GM12892 (cell line): ENCODE data around the gene MEI1.

ENCODE experiments used
- POLR2A ChIP-seq: IDR thresholded peaks from 2 replicates; pipeline ENCODE4 v1.6.1; 2011; ENCODE audit warnings: low read depth, low read length, control low read depth
- POLR2AphosphoS5 ChIP-seq: IDR thresholded peaks from 2 replicates; pipeline ENCODE4 v1.6.1; 2011; ENCODE audit warnings: low read depth, low read length, control low read depth
- TAF1 ChIP-seq: IDR thresholded peaks from 2 replicates; pipeline ENCODE4 v1.6.1; 2011; ENCODE audit warnings: low read depth, mild to moderate bottlenecking, control low read depth, low read length, borderline replicate concordance

DNA sequence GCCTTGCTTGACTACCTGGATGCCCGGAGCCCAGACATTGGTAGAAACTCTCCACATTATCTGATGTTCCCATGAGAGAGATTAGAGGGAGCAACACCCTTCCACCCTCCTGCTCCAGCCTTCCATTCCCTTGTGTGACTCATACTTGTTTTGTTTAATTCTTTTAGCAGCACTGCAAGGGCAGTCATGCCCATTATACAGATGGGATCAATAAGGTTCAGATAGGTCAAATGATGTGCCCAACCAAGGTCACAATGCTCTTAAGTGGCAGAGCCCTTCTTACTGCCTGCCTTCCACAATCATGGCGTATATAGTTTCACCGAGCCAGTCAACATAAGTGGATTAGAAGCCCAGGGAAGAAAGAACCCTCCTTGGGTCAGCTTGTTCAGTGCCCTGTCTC, 94.6 kb downstream of the MEI1 start:
- TF ChIP-seq POLR2A, result no peak
- TF ChIP-seq POLR2AphosphoS5, result no peak
- TF ChIP-seq TAF1, result no peak
